ENCODE measurements around the gene PALMD.

GRCh38 chr1:99691175-99691574 lies 45.3 kb downstream of the PALMD start:
- TF ChIP-seq, protein P1, sequence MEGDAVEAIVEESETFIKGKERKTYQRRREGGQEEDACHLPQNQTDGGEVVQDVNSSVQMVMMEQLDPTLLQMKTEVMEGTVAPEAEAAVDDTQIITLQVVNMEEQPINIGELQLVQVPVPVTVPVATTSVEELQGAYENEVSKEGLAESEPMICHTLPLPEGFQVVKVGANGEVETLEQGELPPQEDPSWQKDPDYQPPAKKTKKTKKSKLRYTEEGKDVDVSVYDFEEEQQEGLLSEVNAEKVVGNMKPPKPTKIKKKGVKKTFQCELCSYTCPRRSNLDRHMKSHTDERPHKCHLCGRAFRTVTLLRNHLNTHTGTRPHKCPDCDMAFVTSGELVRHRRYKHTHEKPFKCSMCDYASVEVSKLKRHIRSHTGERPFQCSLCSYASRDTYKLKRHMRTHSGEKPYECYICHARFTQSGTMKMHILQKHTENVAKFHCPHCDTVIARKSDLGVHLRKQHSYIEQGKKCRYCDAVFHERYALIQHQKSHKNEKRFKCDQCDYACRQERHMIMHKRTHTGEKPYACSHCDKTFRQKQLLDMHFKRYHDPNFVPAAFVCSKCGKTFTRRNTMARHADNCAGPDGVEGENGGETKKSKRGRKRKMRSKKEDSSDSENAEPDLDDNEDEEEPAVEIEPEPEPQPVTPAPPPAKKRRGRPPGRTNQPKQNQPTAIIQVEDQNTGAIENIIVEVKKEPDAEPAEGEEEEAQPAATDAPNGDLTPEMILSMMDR (IDR thresholded peaks at IDR 0.05): no peak
- TF ChIP-seq EZH2phosphoT487 (IDR thresholded peaks at IDR 0.05): no peak

All from neural progenitor cell (in vitro differentiated cells).